ENCODE measurements around the gene TNFRSF6B.

The TNFRSF6B gene

DNA sequence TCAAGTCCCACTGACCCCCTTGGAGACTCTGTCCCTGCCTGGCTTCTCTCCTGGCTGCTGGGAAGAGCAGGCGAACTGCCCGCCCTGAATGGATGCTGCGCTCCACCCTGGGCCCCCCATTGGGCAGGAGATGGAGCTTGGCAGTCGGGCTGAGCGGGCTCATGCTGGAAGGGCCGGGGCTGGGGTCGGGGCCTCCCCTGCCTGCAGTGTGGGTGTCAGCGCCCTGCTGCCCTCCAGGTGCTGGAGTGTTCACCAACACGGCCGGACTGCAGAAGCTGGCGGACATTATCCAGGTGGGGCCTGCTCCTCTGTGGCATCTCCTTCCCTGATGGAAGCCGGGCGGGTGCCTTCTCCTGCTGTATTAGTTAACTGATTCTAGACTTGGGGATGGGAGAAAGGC lies 16.0 kb upstream of the TNFRSF6B start:
- no peak overlapping the region for H3K4me3 ChIP-seq (ENCODE audit: low read depth, low read length)
- no peak for DNase-seq (ENCODE audit: low read depth)
- no peak for TF ChIP-seq CTCF (IDR thresholded peaks at IDR 0.05; ENCODE audit: control insufficient read depth, extremely low read depth, insufficient read depth)

GRCh38 chr20:63680857-63681608 lies 15.4 kb upstream of the TNFRSF6B start:
- no peak for DNase-seq (ENCODE audit: low read depth)
- no peak for TF ChIP-seq CTCF (IDR thresholded peaks at IDR 0.05; ENCODE audit: control insufficient read depth, extremely low read depth, insufficient read depth)
- no peak overlapping the region for H3K4me3 ChIP-seq (ENCODE audit: low read depth, low read length)

GRCh38 chr20:63681609-63682142 lies 14.8 kb upstream of the TNFRSF6B start:
- TF ChIP-seq CTCF (IDR thresholded peaks at IDR 0.05; ENCODE audit: control insufficient read depth, extremely low read depth, insufficient read depth), result no peak
- no peak overlapping the region for H3K4me3 ChIP-seq (ENCODE audit: low read depth, low read length)
- no peak for DNase-seq (ENCODE audit: low read depth)

- H3K4me3 ChIP-seq (ENCODE audit: low read depth, low read length), result no peak overlapping the region
- TF ChIP-seq CTCF (IDR thresholded peaks at IDR 0.05; ENCODE audit: control insufficient read depth, extremely low read depth, insufficient read depth), result no peak
- DNase-seq (ENCODE audit: low read depth), result no peak
Measured at GRCh38 chr20:63682384-63683139, 13.9 kb upstream of the TNFRSF6B start.

- H3K4me3 ChIP-seq (ENCODE audit: low read depth, low read length), result no peak overlapping the region
- DNase-seq (ENCODE audit: low read depth), result no peak
- TF ChIP-seq CTCF (IDR thresholded peaks at IDR 0.05; ENCODE audit: control insufficient read depth, extremely low read depth, insufficient read depth), result no peak
Measured at GRCh38 chr20:63685269-63686026, 11.0 kb upstream of the TNFRSF6B start.

DNA sequence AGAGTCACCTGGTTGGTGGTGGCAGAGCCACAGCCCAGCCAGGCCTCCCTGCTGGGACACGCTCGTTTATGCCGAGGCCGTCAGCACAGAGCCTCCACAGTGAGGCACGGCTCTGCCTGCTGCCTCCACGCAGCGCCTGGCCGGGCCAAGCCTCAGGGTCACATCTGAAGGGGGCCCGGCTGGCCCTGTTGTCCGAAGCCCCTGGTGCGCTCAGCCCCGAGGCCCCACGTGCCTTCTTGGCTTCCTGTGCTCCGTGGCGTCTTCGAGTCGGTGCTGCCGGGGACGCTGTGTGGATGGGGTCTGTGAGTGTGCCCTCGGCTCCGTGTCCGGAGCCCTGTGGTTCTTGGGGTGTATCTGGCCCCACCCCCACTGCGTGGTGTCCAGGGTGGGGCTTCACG lies 10.4 kb upstream of the TNFRSF6B start:
- DNase-seq (ENCODE audit: low read depth), result no peak
- no peak for TF ChIP-seq CTCF (IDR thresholded peaks at IDR 0.05; ENCODE audit: control insufficient read depth, extremely low read depth, insufficient read depth)
- no peak overlapping the region for H3K4me3 ChIP-seq (ENCODE audit: low read depth, low read length)
